ENCODE data around the gene KLK5.

DNA sequence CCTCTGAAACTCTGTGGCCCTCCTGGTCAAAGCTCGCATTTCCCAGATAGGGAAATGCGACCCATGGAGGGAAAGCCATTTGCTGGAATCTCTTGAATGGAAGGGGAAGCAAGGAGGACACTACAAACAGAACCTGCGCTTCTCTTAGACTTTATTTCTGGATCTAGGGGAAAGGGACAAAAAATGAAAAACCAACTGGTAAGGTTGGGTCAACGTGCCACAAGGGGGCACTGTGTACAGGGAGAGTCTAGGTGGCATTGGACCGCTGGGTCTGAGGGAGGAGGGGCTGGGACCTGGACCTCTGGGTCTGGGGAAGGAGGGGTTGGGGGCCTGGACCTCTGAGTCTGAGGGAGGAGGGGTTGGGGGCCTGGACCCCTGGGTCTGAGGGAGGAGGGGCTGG lies 46.6 kb downstream of the KLK5 start:
- TF ChIP-seq POLR2A (IDR thresholded peaks at IDR 0.05) (no peak), POLR2AphosphoS5 (IDR thresholded peaks at IDR 0.05; ENCODE audit: insufficient read depth in 1 of 2, low read depth in 1 of 2) (no peak)
- TF ChIP-seq, protein P1, sequence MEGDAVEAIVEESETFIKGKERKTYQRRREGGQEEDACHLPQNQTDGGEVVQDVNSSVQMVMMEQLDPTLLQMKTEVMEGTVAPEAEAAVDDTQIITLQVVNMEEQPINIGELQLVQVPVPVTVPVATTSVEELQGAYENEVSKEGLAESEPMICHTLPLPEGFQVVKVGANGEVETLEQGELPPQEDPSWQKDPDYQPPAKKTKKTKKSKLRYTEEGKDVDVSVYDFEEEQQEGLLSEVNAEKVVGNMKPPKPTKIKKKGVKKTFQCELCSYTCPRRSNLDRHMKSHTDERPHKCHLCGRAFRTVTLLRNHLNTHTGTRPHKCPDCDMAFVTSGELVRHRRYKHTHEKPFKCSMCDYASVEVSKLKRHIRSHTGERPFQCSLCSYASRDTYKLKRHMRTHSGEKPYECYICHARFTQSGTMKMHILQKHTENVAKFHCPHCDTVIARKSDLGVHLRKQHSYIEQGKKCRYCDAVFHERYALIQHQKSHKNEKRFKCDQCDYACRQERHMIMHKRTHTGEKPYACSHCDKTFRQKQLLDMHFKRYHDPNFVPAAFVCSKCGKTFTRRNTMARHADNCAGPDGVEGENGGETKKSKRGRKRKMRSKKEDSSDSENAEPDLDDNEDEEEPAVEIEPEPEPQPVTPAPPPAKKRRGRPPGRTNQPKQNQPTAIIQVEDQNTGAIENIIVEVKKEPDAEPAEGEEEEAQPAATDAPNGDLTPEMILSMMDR (IDR thresholded peaks at IDR 0.05): no peak

All from vagina (tissue), 2 donors.